IPS-18c (cell line): ENCODE data around the gene COL23A1.
"Not testable (repeated sequence)": the region's sequence is repeated elsewhere in the genome, so short reads cannot be mapped to it uniquely, and the experiment has no call there.

ENCODE experiments used
- H3K4me3 ChIP-seq: 2 replicates; pipeline ENCODE4 v1.7.0; 2013; ENCODE audit warnings: low read depth, mild to moderate bottlenecking, low read length, moderate library complexity; ENCODE audit not compliant: insufficient read depth
- H3K9me3 ChIP-seq: one replicate; pipeline ENCODE4 v1.6.1; 2013; ENCODE audit warnings: mild to moderate bottlenecking, low read length, moderate library complexity; ENCODE audit not compliant: control insufficient read depth, insufficient read depth

COL23A1 gene

DNA sequence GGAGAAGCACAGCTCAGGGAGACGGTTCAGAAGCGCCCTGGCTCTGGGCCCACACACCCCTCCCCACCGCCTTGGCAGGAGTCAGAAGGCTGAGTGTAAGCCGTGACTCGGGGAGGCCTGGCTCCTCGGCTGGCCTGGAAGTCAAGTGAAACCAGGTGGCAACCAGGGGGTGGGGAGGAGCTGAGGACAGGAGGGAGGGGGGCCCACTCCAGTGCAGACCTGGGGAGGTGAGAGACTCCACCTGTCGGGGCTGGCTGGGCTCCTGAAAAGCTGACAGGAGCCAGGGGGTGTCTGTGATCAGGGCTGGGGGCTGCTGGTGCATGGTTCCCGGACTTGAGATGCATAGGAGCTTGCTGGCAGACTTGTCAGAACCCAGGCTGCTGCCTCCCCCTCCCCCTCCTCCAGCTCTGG, 207.4 kb downstream of the COL23A1 start:
- Histone ChIP-seq H3K4me3 (no peak overlapping the region), H3K9me3 (no peaks in the 10 kb centered on the region)

DNA sequence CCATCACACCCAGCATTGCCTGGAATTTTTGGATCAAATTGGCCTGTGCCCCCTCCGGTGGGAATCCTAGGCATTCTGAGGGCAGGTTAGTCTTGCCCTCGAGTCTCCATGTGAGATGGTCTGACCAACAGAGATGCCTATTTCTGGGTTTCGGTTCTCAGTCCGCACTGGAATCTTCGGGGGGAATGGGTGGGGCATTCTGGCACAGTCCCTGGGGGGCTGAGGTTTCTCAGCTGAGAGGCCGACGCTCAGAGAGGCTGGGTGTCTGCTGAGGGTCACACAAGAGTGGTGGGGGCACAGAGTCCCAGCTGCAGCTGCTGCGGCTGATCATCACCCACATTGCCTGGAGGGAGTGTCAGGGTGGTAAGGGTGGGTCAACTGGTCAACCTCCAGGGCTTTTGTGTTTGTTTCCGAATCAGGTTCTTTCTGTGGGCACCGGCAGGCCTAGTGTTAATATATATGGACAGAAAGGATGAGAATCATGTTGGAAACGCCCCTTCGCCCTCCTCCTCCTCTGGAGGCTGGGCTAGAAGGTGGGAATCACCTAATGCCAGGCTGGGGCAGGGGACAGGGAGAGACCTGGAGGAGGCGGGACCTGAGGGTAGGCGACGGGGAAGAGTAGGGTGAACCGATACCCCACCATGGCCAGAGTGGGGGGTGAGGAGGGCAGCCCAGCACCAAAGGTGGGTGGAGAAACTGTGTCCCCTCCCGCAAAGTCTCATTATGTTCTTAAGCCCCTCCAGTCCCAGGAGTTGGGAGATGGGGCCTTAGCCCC, 208.1 kb downstream of the COL23A1 start:
- H3K9me3 ChIP-seq: no peaks in the 10 kb centered on the region
- no peak overlapping the region for H3K4me3 ChIP-seq

DNA sequence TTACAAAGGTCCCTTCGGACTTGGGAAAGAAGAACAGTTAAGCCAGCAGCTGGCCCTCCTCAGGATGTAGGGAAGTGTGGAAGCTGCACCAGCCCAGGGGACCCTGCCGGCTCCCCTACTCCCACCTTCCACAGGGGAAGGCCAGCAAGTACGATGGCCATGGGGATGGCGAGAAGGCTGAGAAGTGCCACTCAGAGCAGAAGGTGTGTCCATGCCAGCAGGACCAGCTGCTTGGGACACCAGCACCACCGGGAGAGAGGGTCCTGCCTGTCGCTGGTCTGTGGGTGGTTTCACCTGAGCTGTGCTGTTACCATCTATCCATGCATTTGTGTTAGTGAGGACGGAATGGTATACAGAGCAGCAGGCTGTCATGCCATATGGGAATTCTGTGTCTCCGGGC, 209.0 kb downstream of the COL23A1 start:
- Histone ChIP-seq H3K9me3 (no peaks in the 10 kb centered on the region), H3K4me3 (no peak overlapping the region)

DNA sequence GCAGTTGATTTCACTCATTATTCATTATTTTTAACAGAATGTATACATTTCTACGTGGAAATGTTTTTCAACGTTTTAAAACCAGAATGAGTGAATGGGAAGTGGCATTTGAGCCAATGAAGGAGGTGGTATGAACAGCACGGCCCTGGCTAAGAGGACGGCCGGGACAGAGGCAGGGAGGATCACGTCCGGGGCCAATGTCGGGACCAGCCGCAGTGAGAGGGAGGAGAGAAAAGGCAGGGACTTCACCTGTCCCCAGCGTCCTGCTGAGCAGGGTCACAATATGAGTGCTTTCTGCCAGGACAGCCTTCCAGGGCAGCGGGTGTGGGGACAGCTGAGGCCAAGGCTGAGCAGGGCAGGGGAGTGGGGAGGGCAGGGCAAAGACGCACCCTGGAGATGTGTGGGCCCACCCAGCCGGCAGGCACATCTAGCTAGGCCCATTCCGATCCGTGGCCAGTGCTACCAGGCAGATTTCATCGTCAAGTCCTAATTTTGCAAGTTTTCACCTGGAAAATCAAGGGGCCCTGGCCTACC, 209.6 kb downstream of the COL23A1 start:
- Histone ChIP-seq H3K4me3 (no peak overlapping the region), H3K9me3 (no peaks in the 10 kb centered on the region)

DNA sequence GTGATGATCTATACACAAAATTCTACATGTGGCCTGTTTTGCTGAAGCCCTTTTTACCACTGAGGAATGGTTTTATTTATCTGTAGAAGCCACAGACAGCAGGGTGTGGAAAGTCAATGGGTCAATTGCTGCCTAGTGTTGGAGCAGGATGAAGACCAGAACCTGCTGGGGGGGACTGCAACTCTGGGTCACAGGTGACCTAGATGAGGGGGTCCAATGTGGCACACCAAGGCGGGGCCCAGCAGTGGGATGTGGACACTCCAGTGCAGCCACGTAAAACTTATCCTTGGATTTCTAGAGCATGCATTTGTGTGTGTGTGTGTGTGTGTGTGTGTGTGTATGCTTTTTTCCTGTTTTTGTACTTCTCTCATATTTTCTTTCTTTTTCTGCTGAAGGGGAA, 210.1 kb downstream of the COL23A1 start:
- Histone ChIP-seq H3K4me3 (no peak overlapping the region), H3K9me3 (no peaks in the 10 kb centered on the region)

DNA sequence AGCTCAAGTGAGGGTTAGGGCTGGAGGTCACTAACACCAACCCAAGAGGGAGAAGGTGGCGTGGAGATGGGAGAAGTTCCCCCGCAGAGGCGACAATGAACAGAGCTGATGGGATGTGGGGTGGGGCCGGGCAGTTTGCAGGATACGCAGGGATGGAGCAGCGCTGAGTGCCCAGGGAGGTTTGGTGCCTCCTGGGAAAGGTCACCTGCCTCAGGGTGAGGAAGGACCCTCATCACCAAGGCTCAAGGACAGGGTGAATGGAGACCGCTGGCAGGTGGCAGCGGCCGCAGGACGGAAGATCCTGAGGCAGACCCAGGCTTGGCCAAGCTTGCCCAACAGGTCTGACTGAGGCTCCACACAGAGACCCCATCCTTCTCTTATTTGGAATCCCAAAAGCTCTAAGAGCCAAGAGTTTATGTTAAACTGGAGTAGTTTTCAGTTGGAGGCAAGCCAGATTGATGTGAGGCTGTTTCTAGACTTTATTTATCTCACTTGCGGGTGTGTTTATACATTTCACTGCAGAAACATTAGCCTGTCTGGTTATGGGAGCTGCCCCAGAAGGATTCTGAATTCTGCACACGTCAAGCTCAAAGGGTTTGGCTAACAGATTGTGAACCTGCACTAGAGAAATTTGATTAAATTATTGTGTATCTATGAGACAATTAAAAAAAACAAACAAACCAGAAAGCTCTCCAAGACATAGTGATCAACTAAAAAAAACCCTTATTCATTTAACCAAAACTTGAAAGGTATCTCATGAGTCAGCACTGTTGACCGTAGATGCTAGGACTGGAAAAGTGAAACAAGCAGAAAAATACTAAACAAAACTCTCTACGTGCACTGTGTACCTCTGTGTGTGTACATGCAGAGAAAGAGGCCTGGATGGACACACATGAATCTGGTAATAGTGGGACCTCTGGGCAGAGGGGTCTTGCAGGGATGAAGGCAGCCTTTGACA, 211.4 kb downstream of the COL23A1 start:
- H3K9me3 ChIP-seq: no peaks in the 10 kb centered on the region
- no peak overlapping the region for H3K4me3 ChIP-seq

DNA sequence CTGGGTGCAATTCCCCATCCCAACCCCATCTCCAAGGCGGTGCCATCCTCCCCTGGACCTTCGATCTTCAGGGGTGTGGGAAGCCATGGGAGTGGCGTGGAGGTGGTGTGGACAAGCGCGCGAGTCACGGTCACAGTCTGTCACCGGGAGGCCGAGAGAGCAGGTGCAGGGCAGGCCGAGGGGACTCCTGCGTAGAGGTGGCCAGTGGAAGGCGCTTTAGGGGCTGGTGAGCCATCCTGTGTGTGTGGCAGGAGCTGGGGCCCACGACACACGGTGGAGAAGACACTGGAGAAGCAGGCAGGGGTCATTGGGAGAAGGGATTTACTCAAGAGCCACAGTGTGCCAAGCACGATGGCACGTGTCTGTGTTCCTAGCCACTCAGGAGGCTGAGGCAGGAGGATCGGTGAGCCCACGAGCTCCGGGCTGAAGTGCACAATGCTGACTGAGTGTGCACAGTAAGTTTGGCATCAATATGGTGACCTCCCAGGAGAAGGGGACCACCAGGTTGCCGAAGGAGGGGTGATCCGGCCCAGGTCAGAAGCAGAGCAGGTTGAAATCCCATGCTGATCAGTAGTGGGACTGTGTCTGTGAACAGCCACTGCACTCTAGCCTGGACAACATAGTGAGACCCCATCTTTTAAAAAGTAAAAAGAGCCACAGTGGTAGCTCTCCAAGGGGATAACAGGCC, 212.5 kb downstream of the COL23A1 start:
- Histone ChIP-seq H3K9me3 (no peaks in the 10 kb centered on the region), H3K4me3 (no peak overlapping the region)

DNA sequence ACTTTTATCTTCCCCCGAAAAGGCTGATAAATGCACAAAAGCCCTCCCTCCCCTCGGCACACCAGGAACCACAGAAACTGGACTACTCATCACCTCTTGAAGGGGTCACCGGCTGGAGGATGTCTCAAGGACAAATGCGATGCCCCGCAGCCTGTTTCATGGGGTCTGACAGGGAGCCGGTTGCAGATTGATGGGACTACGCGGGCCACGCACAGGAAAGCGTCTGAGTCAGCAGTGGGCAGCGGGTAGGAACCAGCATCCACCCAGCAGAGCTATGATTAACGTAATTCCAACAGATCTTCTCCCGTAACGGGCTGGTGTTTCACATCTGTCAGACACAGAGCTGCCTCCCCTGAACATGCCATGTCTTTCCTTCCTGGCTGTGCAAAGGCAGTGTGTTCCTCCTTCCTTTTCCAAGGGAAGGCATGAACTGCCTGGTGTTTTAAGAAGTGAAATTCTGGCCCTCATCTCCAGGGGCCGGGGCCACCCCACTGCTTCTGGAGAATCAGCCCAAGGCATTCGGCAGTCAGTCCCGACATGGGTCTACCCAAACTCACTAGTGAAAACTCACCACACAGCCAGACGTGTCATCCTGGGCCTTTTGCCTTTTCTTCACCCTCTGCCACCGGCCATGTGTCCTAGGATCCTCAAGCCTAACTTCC, 213.1 kb downstream of the COL23A1 start:
- H3K9me3 ChIP-seq: no peaks in the 10 kb centered on the region

DNA sequence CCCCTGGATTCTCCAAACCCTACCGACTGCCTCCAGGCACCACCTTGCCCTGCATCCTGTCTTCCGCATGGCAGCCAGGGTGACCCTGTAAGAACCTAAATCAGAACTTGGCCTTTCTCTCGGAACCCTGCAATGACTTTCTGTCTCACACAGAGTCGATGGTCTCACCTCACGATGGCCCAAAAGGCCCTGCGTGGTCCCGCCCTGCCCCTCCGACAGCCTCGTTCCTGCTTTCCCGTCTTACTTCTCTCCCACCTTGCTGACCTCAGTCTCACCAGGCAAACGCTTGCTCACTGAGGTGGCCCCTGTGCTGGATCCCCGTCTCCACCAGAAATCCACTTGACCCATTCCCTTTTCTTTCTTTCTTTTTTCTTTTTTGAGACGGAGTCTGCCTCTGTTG, 214.8 kb downstream of the COL23A1 start:
- Histone ChIP-seq H3K4me3 (no peak overlapping the region), H3K9me3 (no peaks in the 10 kb centered on the region)

More for the DNA sequence above, 213.1 kb downstream of the COL23A1 start:
- H3K4me3 ChIP-seq: no peak overlapping the region

DNA sequence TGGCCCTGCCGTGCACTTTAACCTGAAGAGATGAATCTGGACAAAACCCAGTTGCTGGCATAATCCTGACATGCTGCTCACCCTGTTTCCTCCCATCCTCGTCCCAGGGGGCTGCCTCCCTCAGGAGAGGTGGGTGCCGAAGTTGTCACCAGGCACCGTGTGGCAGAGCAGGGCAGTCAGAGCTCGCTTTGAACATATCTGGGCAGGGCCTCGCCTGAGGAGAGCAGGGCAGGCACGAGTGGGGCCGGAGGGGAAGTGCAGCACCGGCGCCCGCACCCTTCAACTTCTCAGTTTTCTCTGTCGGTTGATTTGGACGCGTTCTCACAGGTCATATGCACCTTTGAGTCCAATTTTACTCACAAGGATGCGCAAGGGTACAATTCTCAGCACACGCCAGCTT, 216.5 kb downstream of the COL23A1 start:
- H3K9me3 ChIP-seq: peaks cover 7% of the 10 kb centered on the region
- no peak overlapping the region for H3K4me3 ChIP-seq

DNA sequence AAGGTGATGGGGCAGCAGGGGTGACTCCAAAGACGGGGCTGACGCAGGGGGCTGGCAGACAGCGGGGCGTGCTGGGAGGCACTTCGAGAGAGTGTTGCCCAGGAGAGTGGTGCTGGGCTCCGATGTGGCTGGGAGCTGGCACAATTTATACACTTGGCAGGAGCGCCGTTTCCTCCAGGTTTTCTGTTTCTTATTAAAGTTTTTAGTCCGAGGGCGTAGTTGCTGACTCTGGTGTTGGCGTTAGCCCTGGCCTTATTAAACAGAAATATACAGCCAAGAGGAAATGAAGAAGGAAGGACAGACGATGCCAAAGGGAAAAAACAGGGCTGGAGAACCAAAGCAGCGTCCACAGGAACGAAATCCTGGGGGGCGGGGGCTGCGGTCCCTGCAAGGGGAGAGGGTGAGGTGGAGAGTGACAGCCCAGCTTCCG, 218.0 kb downstream of the COL23A1 start:
- H3K9me3 ChIP-seq: peaks cover 7% of the 10 kb centered on the region
- no peak overlapping the region for H3K4me3 ChIP-seq

DNA sequence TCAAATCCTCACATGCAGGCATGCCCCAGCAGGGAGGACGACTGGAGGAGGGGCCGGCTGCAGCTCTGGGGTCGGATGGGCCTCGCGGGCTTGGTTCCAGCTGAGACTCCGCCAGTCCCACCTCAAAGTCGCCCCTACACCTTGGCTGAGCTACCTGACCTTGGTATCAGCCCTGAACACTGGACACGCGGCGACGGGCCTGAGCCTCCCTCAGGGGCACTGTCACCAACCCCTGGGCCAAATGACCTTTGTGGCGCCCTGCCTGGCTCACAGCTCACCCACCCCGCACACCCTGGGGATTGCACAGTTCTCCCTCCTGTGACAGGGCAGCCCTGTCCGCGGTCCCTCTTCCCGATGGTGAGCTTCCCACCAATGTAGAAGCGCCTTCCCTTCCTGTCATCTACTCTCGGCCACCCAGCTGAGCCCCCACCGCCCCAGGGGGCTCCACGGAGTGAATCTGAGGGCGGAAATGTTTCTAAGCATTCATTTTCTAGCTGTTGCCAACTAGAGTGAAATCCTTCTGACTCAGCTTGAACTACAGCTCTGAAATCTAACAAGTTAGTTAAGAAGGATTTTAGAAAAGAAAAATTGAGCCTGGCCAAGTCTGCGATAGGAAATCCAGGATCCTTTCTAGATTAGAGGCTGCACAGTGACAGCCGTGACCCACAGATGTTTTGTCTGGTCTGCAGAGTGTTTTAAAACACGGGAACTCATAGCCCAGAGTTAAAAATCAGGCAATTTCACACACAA, 218.7 kb downstream of the COL23A1 start:
- peaks cover 7% of the 10 kb centered on the region for H3K9me3 ChIP-seq
- no peak overlapping the region for H3K4me3 ChIP-seq

DNA sequence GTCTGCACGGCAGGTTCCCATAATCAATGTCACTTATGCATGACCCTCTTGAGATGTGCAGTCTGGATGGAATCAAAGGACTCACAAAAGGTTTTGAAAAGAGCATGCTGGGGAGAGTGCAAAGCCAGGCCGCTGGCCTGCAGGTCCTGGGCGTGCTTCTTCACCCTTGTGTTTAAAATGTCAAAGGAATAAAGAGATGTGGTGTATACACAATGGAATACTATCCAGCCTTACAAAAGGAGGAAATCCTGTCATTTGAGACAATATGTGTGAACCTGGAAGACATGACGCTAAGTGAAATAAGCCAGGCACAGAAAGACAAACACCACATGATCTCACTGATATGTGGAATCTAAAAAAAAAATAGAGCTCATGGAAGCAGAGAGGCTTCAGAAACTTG, 220.1 kb downstream of the COL23A1 start:
- peaks cover 7% of the 10 kb centered on the region for H3K9me3 ChIP-seq
- H3K4me3 ChIP-seq: no peak overlapping the region

DNA sequence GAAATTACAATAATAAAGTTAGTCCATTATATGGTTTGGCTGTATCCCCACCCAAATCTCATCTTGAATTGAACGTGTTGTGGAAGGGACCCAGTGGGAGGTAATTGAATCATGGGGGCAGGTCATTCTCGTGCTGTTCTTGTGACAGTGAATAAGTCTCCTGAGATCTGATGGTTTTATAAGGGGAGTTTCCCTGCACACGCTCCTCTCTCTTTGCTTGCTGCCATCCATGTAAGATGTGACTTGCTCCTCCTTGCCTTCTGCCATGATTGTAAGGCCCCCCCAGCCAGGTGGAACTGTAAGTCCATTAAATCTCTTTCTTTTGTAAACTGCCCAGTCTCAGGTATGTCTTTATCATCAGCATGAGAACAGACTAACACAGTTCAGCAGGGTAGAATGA, 220.7 kb downstream of the COL23A1 start:
- H3K9me3 ChIP-seq, H3K4me3 ChIP-seq: not testable (repeated sequence)

DNA sequence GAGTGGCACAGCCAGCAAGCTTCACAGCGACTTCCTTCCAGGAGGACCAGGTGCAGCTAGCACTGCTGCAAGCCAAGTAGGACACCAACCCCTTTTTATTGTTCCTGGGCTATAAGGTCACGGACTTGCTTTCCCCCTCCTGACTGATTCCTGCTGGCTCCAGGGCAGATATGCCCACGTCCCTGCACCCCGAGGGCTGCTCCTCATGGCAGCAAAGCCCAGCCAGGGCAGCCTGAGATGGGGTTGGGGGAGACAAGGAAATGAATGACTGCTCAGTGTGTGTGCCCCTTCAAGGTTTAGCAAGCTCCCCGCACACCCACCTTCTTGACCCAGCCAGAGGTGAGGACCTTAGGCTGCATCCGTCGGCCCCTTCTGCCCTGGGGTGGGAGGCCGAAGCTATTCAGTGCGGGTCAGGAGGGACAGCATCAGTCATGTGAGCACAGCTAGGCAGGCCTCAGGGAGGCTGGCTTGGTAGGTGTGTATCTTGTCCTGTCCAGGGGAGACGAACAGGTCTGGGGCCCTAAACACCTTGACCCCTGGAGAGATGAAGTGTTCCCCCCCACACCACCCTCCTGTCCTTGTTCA, 221.4 kb downstream of the COL23A1 start:
- no peak overlapping the region for H3K4me3 ChIP-seq
- peaks cover 7% of the 10 kb centered on the region for H3K9me3 ChIP-seq

DNA sequence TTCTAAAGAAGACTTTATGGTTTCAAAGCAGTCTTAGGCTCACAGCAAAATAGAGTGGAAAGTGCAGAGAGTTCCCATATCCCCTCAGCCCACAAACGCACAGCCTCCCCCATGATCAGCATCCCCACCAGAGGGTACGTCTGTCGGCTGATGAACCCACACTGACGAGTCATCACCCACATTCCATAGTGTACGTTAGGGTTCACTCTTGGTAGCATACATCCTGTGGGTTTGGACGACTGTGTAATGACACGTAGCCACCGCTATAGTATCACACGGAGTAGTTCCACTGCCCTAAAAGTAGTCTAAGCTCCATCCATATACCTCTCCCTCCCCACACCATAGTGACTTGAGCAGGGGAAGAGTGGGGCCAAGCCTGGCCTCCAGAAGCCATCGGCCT, 221.9 kb downstream of the COL23A1 start:
- peaks cover 7% of the 10 kb centered on the region for H3K9me3 ChIP-seq
- H3K4me3 ChIP-seq: no peak overlapping the region
